H1 (cell line): ENCODE data around the gene ARPP21. TPM values are rescaled to one million over a fixed set of nuclear protein-coding genes. Genes with fewer than 3 reads are reported as not detected.

Source experiments
- TBP ChIP-seq: IDR thresholded peaks from 2 replicates; pipeline ENCODE4 v1.6.1; 2011; ENCODE audit warnings: low read depth, low read length, improper control_type of control experiment
- polyA plus RNA-seq, 7 experiments: library from polyadenylated mRNA; depleted of rRNA in 3 of 7; stranded (reverse) in 5 of 7; unstranded in 2 of 7; fragments of >200 nt in 5 of 7; fragments of 200-250 nt in 2 of 7; gene quantifications; 1 replicate in 5 of 7; 2 replicates in 1 of 7; 4 replicates in 1 of 7; pipeline versions ENCODE4 v1.2.1 to v1.2.3, GENCODE V29; 2011 to 2013; ENCODE audit warnings: missing spikeins in 2 of 7, mixed read lengths in 2 of 7
- total RNA-seq: library from RNA; stranded (reverse); fragmentation: NEBNext Ultra II Directional; extraction: Animal tissue kit (Norgen Biotek cat#: 25700); gene quantifications from 2 replicates; pipeline ENCODE4 v1.2.1, GENCODE V29; 2021

ARPP21 gene
- total and polyA plus RNA-seq, 2 of the 8 experiments (the other 6 are each of a cell fraction or from before 2014, with no cell fraction given): not detected

DNA sequence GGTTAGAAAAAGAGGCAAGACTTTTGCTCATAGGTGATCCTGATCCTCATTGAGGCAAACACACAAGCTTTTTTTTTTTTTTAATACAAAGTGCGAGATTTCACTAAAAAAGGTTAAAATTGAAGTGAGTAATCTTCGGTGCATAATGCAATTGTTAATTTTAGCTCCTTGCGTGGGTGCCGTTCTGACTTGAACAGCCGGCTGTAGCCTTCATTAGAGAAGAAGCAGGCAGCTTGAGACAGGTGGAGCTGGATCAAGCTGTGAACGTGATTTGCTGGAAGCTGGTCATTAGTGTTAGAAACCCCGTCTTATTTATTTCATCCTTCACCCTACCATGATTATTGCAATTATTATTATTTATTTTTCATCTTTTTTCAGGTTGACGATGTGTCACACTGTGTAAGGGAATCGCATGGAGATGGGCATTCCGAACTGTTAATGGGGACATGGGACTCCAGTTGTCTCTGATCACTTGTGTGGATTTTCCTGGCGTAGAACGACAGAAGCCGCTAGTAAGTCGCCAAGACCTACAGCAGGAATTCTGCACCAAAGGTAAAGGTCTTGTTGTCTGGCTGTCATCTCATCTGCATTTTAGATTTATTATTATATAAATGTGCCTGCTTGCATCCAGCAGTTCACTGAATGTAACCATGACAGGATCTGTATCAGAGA lies 40.2 kb downstream of the ARPP21 start (continued):
- TF ChIP-seq TBP: no peak
